ENCODE results near the gene GCN1. TPM values are rescaled to one million over a fixed set of nuclear protein-coding genes. Genes with fewer than 3 reads are reported as not detected.

Gene GCN1
- total and polyA plus RNA-seq, 2 of the 8 experiments (the other 6 are each of a cell fraction or from before 2014, with no cell fraction given) = 61.4 to 133 TPM

DNA sequence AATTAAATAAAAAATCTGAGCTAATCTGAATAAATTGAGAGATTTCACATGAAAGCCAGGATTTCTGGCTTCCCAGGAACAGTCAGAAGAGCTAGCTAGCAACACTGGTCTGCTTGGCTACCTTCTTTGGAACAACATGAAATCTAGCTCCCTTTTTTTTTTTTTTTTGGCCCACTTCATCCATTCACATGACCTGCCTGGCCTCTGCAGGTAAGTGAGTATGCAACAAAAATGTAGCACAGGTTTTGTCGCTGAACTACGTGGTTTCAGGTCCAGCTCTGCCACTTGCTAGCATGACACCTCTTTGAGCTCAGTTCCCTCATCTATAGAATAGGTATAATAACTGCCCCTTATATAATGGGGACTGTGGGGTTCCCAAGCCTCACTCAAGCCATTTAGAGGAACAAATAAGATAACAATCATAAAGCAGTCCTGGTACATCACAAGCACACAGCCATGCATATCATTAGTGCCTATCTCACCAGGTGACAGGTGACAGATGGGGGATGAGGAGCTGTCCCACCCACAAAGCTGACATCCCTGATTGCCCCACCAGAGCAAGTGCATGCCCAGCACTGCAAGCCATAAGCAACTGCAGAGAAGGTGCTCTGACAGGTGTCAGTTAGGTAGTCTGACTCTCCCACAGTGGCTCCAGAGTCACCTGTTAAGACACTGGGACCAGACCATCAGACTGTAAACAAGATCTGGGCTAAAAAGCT lies 45.4 kb upstream of the GCN1 start (continued):
- TF ChIP-seq CREB1 (IDR thresholded peaks at IDR 0.05) = no peak
- no peak for TF ChIP-seq MAX (IDR thresholded peaks at IDR 0.05)
- TF ChIP-seq SP4 (IDR thresholded peaks at IDR 0.05; ENCODE audit: low read length) = no peak
- TF ChIP-seq SIN3A (conservative IDR thresholded peaks at IDR 0.05 in 1 of 2, IDR thresholded peaks at IDR 0.05 in 1 of 2; ENCODE audit: low read depth in 1 of 2, low read length in 2 of 2) = no peak

All from H1 (cell line).